Neural progenitor cell (in vitro differentiated cells): Measurements from ENCODE around the gene XKR8. TPM values are rescaled to one million over a fixed set of nuclear protein-coding genes. Genes with fewer than 3 reads are reported as not detected.
A peak's percentile ranks its signal among the peaks of the same experiment; 100 is the strongest.

ENCODE experiments used
- DNase-seq: peaks from one replicate; pipeline ENCODE4 v3.0.0-alpha.2; 2016; ENCODE audit warnings: low spot score
- H2AFZ ChIP-seq: fragments of 200-600 bp; sonication (generic); replicated peaks from 2 replicates; pipeline ENCODE4 v1.6.1; 2016; ENCODE audit warnings: antibody characterized with exemption
- H3F3A ChIP-seq: fragments of 200-600 bp; sonication (generic); 2 replicates; pipeline ENCODE4 v1.6.1; 2016; ENCODE audit warnings: antibody characterized with exemption, low read depth
- H3K27ac ChIP-seq: fragments of 200-600 bp; sonication (generic); 2 replicates; pipeline ENCODE4 v1.5.1; 2016; ENCODE audit warnings: mild to moderate bottlenecking
- H3K27me3 ChIP-seq: fragments of 200-600 bp; sonication (generic); 2 replicates; pipeline ENCODE4 v1.6.1; 2016; ENCODE audit warnings: mild to moderate bottlenecking, moderate library complexity
- H3K36me3 ChIP-seq: fragments of 200-600 bp; sonication (generic); 2 replicates; pipeline ENCODE4 v1.5.1; 2016
- H3K4me1 ChIP-seq: fragments of 200-600 bp; sonication (generic); 2 replicates; pipeline ENCODE4 v1.6.1; 2016; ENCODE audit warnings: mixed run types
- H3K4me2 ChIP-seq: fragments of 200-600 bp; sonication (generic); 2 replicates; pipeline ENCODE4 v1.6.1; 2016
- H3K4me3 ChIP-seq: fragments of 200-600 bp; sonication (generic); 2 replicates; pipeline ENCODE4 v1.5.1; 2016
- H3K79me2 ChIP-seq: fragments of 200-600 bp; sonication (generic); 2 replicates; pipeline ENCODE4 v1.6.1; 2016; ENCODE audit warnings: low read depth
- H3K9ac ChIP-seq: fragments of 200-600 bp; sonication (generic); 2 replicates; pipeline ENCODE4 v1.6.1; 2016
- H3K9me3 ChIP-seq: fragments of 200-600 bp; sonication (generic); 2 replicates; pipeline ENCODE4 v1.5.1; 2016; ENCODE audit warnings: low read depth
- H4K20me1 ChIP-seq: fragments of 200-600 bp; sonication (generic); 2 replicates; pipeline ENCODE4 v1.6.1; 2016; ENCODE audit warnings: low read depth
- H3K27ac Mint-ChIP-seq: 3 replicates; pipeline ENCODE4 v1.8.0; 2021; ENCODE audit warnings: mixed read lengths
- H3K27me3 Mint-ChIP-seq: 2 replicates; pipeline ENCODE4 v1.8.0; 2022; ENCODE audit warnings: low read depth, mild to moderate bottlenecking, inconsistent platforms, moderate library complexity, mixed read lengths; ENCODE audit not compliant: insufficient read depth
- H3K36me3 Mint-ChIP-seq: 3 replicates; pipeline ENCODE4 v1.8.0; 2021; ENCODE audit warnings: mixed read lengths
- H3K4me1 Mint-ChIP-seq: 3 replicates; pipeline ENCODE4 v1.8.0; 2021; ENCODE audit warnings: mixed read lengths
- H3K4me3 Mint-ChIP-seq: 3 replicates; pipeline ENCODE4 v1.8.0; 2021; ENCODE audit warnings: mild to moderate bottlenecking, moderate library complexity, mixed read lengths
- H3K9me3 Mint-ChIP-seq: 3 replicates; pipeline ENCODE4 v1.8.0; 2020; ENCODE audit warnings: mixed read lengths
- EZH2 ChIP-seq: fragments of 200-600 bp; sonication (generic); IDR thresholded peaks from 2 replicates; pipeline ENCODE4 v1.6.1; 2017; ENCODE audit warnings: antibody characterized with exemption, mild to moderate bottlenecking, moderate library complexity
- EZH2phosphoT487 ChIP-seq: fragments of 200-600 bp; sonication (generic); IDR thresholded peaks from 2 replicates; pipeline ENCODE4 v1.6.1; 2017; ENCODE audit warnings: antibody characterized with exemption
- total RNA-seq: library from RNA; depleted of rRNA; stranded (reverse); fragments of >200 nt; gene quantifications from 2 replicates; pipeline ENCODE4 v1.2.3, GENCODE V29; 2015; ENCODE audit warnings: low replicate concordance
- TF ChIP-seq, protein P1 (sequence below): fragments of 200-600 bp; sonication (generic); IDR thresholded peaks from 2 replicates; pipeline ENCODE4 v1.5.1; 2017; ENCODE audit warnings: antibody characterized with exemption, mild to moderate bottlenecking

Gene XKR8
- total RNA-seq, 1 donor from 2014 or later: 4.3 TPM

GRCh38 chr1:27967106-27967883 lies 7.5 kb downstream of the XKR8 start:
- Mint-ChIP-seq H3K4me3 (peak overlapping the region; percentile 33), H3K36me3 (peaks cover 9% of the 10 kb centered on the region), H3K4me1 (no peaks in the 10 kb centered on the region), H3K9me3 (no peaks in the 10 kb centered on the region), H3K27ac (no peak overlapping the region), H3K27me3 (no peaks in the 10 kb centered on the region)
- Histone ChIP-seq H3K4me2 (no peak overlapping the region), H3K36me3 (no peaks in the 10 kb centered on the region), H3F3A (no peaks in the 10 kb centered on the region), H4K20me1 (no peaks in the 10 kb centered on the region), H2AFZ (no peak overlapping the region), H3K79me2 (no peaks in the 10 kb centered on the region), H3K9me3 (no peaks in the 10 kb centered on the region), H3K27ac (no peak overlapping the region), H3K27me3 (no peaks in the 10 kb centered on the region), H3K4me3 (no peak overlapping the region), H3K9ac (no peak overlapping the region), H3K4me1 (no peaks in the 10 kb centered on the region)
- DNase-seq: no peak
- TF ChIP-seq, protein P1, sequence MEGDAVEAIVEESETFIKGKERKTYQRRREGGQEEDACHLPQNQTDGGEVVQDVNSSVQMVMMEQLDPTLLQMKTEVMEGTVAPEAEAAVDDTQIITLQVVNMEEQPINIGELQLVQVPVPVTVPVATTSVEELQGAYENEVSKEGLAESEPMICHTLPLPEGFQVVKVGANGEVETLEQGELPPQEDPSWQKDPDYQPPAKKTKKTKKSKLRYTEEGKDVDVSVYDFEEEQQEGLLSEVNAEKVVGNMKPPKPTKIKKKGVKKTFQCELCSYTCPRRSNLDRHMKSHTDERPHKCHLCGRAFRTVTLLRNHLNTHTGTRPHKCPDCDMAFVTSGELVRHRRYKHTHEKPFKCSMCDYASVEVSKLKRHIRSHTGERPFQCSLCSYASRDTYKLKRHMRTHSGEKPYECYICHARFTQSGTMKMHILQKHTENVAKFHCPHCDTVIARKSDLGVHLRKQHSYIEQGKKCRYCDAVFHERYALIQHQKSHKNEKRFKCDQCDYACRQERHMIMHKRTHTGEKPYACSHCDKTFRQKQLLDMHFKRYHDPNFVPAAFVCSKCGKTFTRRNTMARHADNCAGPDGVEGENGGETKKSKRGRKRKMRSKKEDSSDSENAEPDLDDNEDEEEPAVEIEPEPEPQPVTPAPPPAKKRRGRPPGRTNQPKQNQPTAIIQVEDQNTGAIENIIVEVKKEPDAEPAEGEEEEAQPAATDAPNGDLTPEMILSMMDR: no peak
- TF ChIP-seq EZH2phosphoT487 (no peak), EZH2 (no peak)

DNA sequence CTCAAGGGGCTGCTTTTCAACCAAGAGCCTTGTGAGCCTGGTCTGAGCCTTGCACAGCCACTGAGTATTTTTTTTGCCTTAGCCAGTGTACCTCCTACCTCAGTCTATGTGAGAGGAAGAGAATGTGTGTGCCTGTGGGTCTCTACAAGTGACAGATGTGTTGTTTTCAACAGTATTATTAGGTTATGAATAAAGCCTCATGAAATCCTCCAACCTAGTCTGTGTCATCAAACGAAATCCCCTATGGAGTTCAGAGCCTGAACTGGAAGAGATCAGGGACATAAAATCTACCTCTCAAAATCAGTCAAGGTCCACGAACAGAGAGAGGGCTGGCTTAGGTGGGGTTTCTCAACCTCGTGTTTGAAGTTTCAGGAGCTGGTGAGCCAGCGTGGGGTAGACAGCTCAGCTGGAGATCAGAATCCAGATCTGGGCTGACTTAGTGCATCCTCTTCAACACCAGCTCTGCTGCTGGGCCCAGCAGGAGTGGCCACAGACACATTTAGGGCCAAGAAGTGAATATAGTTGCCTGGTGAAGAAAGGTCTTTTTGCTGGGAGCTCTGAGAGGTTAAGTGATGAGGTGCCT lies 8.2 kb downstream of the XKR8 start:
- Histone ChIP-seq H2AFZ (no peak overlapping the region), H3K4me2 (no peak overlapping the region), H3K36me3 (no peaks in the 10 kb centered on the region), H3K9ac (no peak overlapping the region), H3K4me1 (no peaks in the 10 kb centered on the region), H3K27me3 (no peaks in the 10 kb centered on the region), H3F3A (no peaks in the 10 kb centered on the region), H3K4me3 (no peak overlapping the region), H4K20me1 (no peaks in the 10 kb centered on the region), H3K27ac (no peak overlapping the region), H3K9me3 (no peaks in the 10 kb centered on the region), H3K79me2 (no peaks in the 10 kb centered on the region)
- H3K27ac Mint-ChIP-seq: no peak overlapping the region
- no peak overlapping the region for H3K4me3 Mint-ChIP-seq
- TF ChIP-seq EZH2 (no peak), EZH2phosphoT487 (no peak)
- TF ChIP-seq, protein P1: no peak
- no peaks in the 10 kb centered on the region for H3K4me1 Mint-ChIP-seq
- no peaks in the 10 kb centered on the region for H3K27me3 Mint-ChIP-seq
- H3K9me3 Mint-ChIP-seq: no peaks in the 10 kb centered on the region
- no peak for DNase-seq
- H3K36me3 Mint-ChIP-seq: peaks cover 9% of the 10 kb centered on the region

DNA sequence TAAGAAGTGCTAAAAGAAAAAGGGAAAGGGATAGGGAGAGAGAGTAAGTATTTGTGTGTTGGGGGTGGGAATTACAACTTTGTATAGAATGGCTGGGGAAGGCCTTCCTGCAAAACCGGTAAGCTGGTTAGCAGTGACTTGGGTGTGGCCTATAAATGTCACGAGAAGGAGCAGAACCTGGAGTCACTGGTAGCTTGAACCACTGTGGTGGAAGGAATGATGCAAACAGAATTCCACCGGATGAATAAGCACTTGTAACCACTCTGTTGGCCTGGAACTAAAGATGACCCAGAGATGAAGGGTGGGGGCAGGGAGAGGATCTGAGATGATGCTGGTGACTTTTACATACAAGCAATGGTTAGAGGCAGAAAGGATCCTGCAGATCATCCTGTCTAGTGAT lies 8.9 kb downstream of the XKR8 start:
- H3K27ac Mint-ChIP-seq: no peak overlapping the region
- Histone ChIP-seq H3K4me2 (no peak overlapping the region), H3K36me3 (no peaks in the 10 kb centered on the region), H3K9ac (no peak overlapping the region), H3F3A (no peaks in the 10 kb centered on the region), H3K27ac (no peak overlapping the region), H3K9me3 (no peaks in the 10 kb centered on the region), H4K20me1 (no peaks in the 10 kb centered on the region), H3K27me3 (no peaks in the 10 kb centered on the region), H2AFZ (no peak overlapping the region), H3K4me1 (no peaks in the 10 kb centered on the region), H3K79me2 (no peaks in the 10 kb centered on the region), H3K4me3 (no peak overlapping the region)
- H3K4me1 Mint-ChIP-seq: no peaks in the 10 kb centered on the region
- no peaks in the 10 kb centered on the region for H3K27me3 Mint-ChIP-seq
- no peak overlapping the region for H3K4me3 Mint-ChIP-seq
- TF ChIP-seq, protein P1: no peak
- TF ChIP-seq EZH2: no peak
- no peak for TF ChIP-seq EZH2phosphoT487
- no peak for DNase-seq
- no peaks in the 10 kb centered on the region for H3K9me3 Mint-ChIP-seq
- peaks cover 9% of the 10 kb centered on the region for H3K36me3 Mint-ChIP-seq
